Panc1 (cell line): ENCODE results near the gene CCL25. TPM values are rescaled to one million over a fixed set of nuclear protein-coding genes. Genes with fewer than 3 reads are reported as not detected.

Experiments used
- ATAC-seq: fragments of 200-7000 bp; cut with Tn5 transposase; 2 replicates; pipeline ENCODE4 v1.9.1; 2020; ENCODE audit warnings: mild to moderate bottlenecking, moderate library complexity
- BruUV-seq: library from RNA; stranded (reverse); fragments of 400-500 nt; replicated peaks from 2 replicates; lab custom pipeline; 2021; lab: Mats Ljungman, UMichigan
- CTCF ChIA-PET: fragments of 300-600 bp; sonication (Branson Sonifier 250); formaldehyde crosslinking; loops from one replicate; lab custom pipeline; 2022; ENCODE audit warnings: antibody characterized with exemption; lab: Charles Lee
- POLR2A ChIA-PET: fragments of 300-600 bp; sonication (Branson Sonifier 250); formaldehyde crosslinking; loops from one replicate; lab custom pipeline; 2022; ENCODE audit warnings: antibody characterized with exemption; lab: Charles Lee
- DNase-seq: peaks from one replicate; pipeline ENCODE4 v3.0.0-alpha.2; 2010; ENCODE audit warnings: low read depth, low spot score
- H3K27ac ChIP-seq: 2 replicates; pipeline ENCODE4 v1.5.1; 2011; ENCODE audit warnings: mild to moderate bottlenecking, low read length, inconsistent platforms
- H3K27me3 ChIP-seq: fragments of 200-500 bp; sonication (Bioruptor generic); 2 replicates; pipeline ENCODE4 v1.6.0; 2014; ENCODE audit warnings: low read length, inconsistent platforms; ENCODE audit not compliant: control insufficient read depth, insufficient read depth
- H3K36me3 ChIP-seq: fragments of 200-500 bp; sonication (Bioruptor generic); 2 replicates; pipeline ENCODE4 v1.5.1; 2014; ENCODE audit warnings: inconsistent platforms, mild to moderate bottlenecking, low read length, moderate library complexity; ENCODE audit not compliant: control insufficient read depth, insufficient read depth
- H3K4me1 ChIP-seq: 2 replicates; pipeline ENCODE4 v1.5.1; 2011; ENCODE audit warnings: inconsistent platforms, mild to moderate bottlenecking, low read length, moderate library complexity; ENCODE audit not compliant: control insufficient read depth, insufficient read depth
- H3K4me3 ChIP-seq, 2 experiments: 2 replicates each; pipeline ENCODE4 v1.5.1; 2011 to 2012; ENCODE audit warnings: low read depth in 2 of 2, low read length in 2 of 2, mild to moderate bottlenecking in 2 of 2, inconsistent platforms in 1 of 2, moderate library complexity in 1 of 2
- H3K9me3 ChIP-seq: fragments of 200-500 bp; sonication (Bioruptor generic); 2 replicates; pipeline ENCODE4 v1.5.1; 2014; ENCODE audit warnings: low read depth, mild to moderate bottlenecking, inconsistent platforms, low read length, moderate library complexity; ENCODE audit not compliant: control insufficient read depth, insufficient read depth
- POLR2AphosphoS5 ChIP-seq: IDR thresholded peaks from 2 replicates; pipeline ENCODE4 v1.6.1; 2012; ENCODE audit warnings: mild to moderate bottlenecking, low read depth, low read length, moderate library complexity
- SIN3A ChIP-seq: IDR thresholded peaks from 2 replicates; pipeline ENCODE4 v1.6.1; 2012; ENCODE audit warnings: low read depth, mild to moderate bottlenecking, low read length, moderate library complexity, borderline replicate concordance; ENCODE audit not compliant: insufficient read depth
- TCF7L2 ChIP-seq: IDR thresholded peaks from 2 replicates; pipeline ENCODE4 v1.6.1; 2011; ENCODE audit warnings: mild to moderate bottlenecking, low read depth, low read length, inconsistent platforms
- in situ Hi-C: cut with HindIII; loops from 2 replicates; pipeline ENCODE4 v1.10.0; 2016; ENCODE audit warnings: low sequenced_read_pairs, low pct_unique_long_range_greater_than_20kb
- intact Hi-C: fragments of 100-400 bp; cut with micrococcal nuclease; formaldehyde crosslinking; loops from one replicate; pipeline ENCODE4 v1.10.0; 2022; ENCODE audit not compliant: unreplicated experiment
- total RNA-seq: library from RNA; stranded (reverse); gene quantifications from one replicate; pipeline ENCODE4 v1.2.1, GENCODE V29; 2021; ENCODE audit not compliant: unreplicated experiment
- TF ChIP-seq, protein P1 (sequence below): fragments of 450-650 bp; IDR thresholded peaks from 2 replicates; pipeline ENCODE4 v1.5.1; 2017; ENCODE audit warnings: mild to moderate bottlenecking
- TF ChIP-seq, protein P2 (sequence below), 2 experiments: IDR thresholded peaks; 2 replicates each; pipeline ENCODE4 v1.6.1; 2011 to 2012; ENCODE audit warnings: low read depth in 2 of 2, control low read depth in 1 of 2, low read length in 1 of 2, mild to moderate bottlenecking in 1 of 2, moderate library complexity in 1 of 2; ENCODE audit not compliant: insufficient read depth in 1 of 2

Gene CCL25
- total RNA-seq, 1 experiment from 2014 or later: not detected

DNA sequence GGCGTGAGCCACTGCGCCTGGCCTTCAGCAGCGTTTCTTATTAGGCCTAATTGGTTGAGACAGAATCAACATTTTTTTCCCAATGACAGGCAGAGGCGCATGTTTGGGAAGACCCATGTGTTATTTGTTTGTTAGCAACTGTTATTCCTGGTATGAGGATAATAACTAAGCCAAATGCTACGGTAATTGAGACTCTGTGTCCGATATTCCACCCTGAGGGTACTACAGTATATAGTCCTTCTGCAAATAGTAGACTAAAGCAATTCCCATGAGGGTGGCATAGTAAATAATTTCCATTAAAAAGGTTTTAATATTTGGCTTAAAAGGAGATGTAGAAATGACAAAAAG is 18.4 kb upstream of the CCL25 start:
- no peaks in the 10 kb centered on the region for H3K4me1 ChIP-seq
- BruUV-seq: no TSS peak
- in situ Hi-C loops: no loop called here

DNA sequence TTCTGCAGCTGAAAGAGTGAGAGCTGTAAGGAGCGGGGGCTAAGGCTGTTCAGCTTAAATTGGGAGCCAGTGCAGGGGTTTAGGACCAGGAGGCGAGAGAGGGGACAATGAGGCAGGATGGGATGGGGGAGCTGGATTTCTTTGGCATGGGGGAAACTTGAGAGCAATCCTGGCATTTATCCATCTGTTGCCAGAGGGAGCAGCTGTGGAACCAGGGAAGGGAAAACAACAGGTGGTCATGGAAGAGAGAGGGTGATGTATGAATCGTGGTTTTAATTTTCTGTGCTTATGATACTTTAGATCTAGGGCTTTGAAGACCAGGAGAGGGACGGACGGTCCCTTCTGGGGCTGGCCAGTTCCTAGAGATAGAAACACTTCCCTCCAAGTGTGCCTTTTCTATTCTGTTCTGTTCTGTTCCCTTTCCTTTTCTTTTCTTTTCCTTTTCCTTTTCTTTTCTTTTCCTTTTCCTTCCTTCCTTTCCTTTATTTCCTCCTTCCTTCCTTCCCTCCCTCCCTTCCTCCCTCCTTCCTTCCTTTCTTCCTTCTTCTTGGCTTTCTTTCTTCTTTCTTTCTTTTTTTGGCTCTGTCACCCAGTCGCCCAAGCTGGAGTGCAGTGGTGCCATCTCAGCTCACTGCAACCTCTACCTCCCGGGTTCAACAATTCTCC is 16.0 kb upstream of the CCL25 start:
- ATAC-seq (no peak), DNase-seq (no peak)
- no peak overlapping the region for H3K4me3 ChIP-seq
- H3K36me3 ChIP-seq: no peaks in the 10 kb centered on the region
- intact Hi-C loops (no loop called here), in situ Hi-C loops (no loop called here)
- no peaks in the 10 kb centered on the region for H3K27me3 ChIP-seq
- ChIA-PET CTCF (no interaction called here), POLR2A (no interaction called here)
- no TSS peak for BruUV-seq
- no peak overlapping the region for H3K27ac ChIP-seq
- H3K9me3 ChIP-seq: no peaks in the 10 kb centered on the region
- no peak for TF ChIP-seq SIN3A
- no peaks in the 10 kb centered on the region for H3K4me1 ChIP-seq

More for the DNA sequence above, 18.4 kb upstream of the CCL25 start:
- H3K27ac ChIP-seq: no peak overlapping the region
- no peak overlapping the region for H3K4me3 ChIP-seq
- intact Hi-C loops: no loop called here
- DNase-seq (no peak), ATAC-seq (no peak)
- POLR2A ChIA-PET: no interaction called here
- H3K27me3 ChIP-seq: no peaks in the 10 kb centered on the region
- CTCF ChIA-PET: interaction anchor here (0.6 kb wide), 1 partner anchor 26 kb away, joined by 3 read pairs; no protein-coding TSS in a partner anchor
- no peaks in the 10 kb centered on the region for H3K9me3 ChIP-seq
- TF ChIP-seq TCF7L2 (no peak), SIN3A (no peak), POLR2AphosphoS5 (no peak)
- no peaks in the 10 kb centered on the region for H3K36me3 ChIP-seq

DNA sequence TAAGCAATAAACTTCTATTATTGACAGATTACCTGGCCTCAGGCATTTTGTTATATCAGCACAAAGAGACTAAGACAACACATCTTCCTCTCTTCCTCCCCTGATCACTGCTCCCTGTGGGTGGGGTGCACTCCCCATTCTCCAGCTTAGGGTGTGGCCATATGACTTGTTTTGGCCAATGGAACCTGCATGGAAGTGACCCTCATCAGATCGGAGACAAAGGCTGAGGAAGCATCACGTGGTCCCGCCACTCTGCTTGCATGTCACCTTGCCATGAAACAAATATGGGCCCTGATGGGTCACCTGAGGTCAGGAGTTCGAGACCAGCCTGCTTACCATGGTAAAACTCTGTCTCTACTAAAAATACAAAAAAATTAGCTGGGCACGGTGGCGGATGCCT is 13.7 kb upstream of the CCL25 start:
- in situ Hi-C loops (no loop called here), intact Hi-C loops (no loop called here)
- ChIA-PET CTCF (no interaction called here), POLR2A (no interaction called here)
- no peaks in the 10 kb centered on the region for H3K9me3 ChIP-seq
- TF ChIP-seq POLR2AphosphoS5 (no peak), TCF7L2 (no peak), SIN3A (no peak)
- TF ChIP-seq, protein P1, sequence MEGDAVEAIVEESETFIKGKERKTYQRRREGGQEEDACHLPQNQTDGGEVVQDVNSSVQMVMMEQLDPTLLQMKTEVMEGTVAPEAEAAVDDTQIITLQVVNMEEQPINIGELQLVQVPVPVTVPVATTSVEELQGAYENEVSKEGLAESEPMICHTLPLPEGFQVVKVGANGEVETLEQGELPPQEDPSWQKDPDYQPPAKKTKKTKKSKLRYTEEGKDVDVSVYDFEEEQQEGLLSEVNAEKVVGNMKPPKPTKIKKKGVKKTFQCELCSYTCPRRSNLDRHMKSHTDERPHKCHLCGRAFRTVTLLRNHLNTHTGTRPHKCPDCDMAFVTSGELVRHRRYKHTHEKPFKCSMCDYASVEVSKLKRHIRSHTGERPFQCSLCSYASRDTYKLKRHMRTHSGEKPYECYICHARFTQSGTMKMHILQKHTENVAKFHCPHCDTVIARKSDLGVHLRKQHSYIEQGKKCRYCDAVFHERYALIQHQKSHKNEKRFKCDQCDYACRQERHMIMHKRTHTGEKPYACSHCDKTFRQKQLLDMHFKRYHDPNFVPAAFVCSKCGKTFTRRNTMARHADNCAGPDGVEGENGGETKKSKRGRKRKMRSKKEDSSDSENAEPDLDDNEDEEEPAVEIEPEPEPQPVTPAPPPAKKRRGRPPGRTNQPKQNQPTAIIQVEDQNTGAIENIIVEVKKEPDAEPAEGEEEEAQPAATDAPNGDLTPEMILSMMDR: no peak
- TF ChIP-seq, protein P2, sequence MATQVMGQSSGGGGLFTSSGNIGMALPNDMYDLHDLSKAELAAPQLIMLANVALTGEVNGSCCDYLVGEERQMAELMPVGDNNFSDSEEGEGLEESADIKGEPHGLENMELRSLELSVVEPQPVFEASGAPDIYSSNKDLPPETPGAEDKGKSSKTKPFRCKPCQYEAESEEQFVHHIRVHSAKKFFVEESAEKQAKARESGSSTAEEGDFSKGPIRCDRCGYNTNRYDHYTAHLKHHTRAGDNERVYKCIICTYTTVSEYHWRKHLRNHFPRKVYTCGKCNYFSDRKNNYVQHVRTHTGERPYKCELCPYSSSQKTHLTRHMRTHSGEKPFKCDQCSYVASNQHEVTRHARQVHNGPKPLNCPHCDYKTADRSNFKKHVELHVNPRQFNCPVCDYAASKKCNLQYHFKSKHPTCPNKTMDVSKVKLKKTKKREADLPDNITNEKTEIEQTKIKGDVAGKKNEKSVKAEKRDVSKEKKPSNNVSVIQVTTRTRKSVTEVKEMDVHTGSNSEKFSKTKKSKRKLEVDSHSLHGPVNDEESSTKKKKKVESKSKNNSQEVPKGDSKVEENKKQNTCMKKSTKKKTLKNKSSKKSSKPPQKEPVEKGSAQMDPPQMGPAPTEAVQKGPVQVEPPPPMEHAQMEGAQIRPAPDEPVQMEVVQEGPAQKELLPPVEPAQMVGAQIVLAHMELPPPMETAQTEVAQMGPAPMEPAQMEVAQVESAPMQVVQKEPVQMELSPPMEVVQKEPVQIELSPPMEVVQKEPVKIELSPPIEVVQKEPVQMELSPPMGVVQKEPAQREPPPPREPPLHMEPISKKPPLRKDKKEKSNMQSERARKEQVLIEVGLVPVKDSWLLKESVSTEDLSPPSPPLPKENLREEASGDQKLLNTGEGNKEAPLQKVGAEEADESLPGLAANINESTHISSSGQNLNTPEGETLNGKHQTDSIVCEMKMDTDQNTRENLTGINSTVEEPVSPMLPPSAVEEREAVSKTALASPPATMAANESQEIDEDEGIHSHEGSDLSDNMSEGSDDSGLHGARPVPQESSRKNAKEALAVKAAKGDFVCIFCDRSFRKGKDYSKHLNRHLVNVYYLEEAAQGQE (IDR thresholded peaks at IDR 0.05; ENCODE audit: insufficient read depth in 1 of 2, low read depth in 2 of 2, low read length in 1 of 2): no peak
- BruUV-seq: no TSS peak
- no peak for DNase-seq
- no peaks in the 10 kb centered on the region for H3K36me3 ChIP-seq
- H3K4me1 ChIP-seq: no peaks in the 10 kb centered on the region
- ATAC-seq: no peak
- no peak overlapping the region for H3K4me3 ChIP-seq
- H3K27ac ChIP-seq: no peak overlapping the region
- H3K27me3 ChIP-seq: no peaks in the 10 kb centered on the region
